GM19468 (cell line): ENCODE results near the gene SLX9.

ENCODE experiments used
- ATAC-seq: cut with Tn5 transposase; IDR thresholded peaks from one replicate; pipeline ENCODE4 v1.9.1; 2021; ENCODE audit warnings: mild to moderate bottlenecking, moderate library complexity, moderate number of reproducible peaks; ENCODE audit not compliant: unreplicated experiment; ENCODE audit errors: extremely low read depth

SLX9 gene

GRCh38 chr21:44939532-44940115 is at the start of gene SLX9:
TSS of gene SLX9 (plus strand) at chr21:44940029. CDS start at chr21:44940058, 29 bp downstream.
- ATAC-seq = peak; percentile 63

- ATAC-seq = no peak
Observed at GRCh38 chr21:44890338-44890931, 49.4 kb upstream of the SLX9 start.

- no peak for ATAC-seq
Observed at GRCh38 chr21:44890961-44891541, 48.8 kb upstream of the SLX9 start.

GRCh38 chr21:44891631-44892031 is 48.2 kb upstream of the SLX9 start:
- ATAC-seq = no peak

- ATAC-seq = no peak
Observed at GRCh38 chr21:44892095-44892494, 47.7 kb upstream of the SLX9 start.

GRCh38 chr21:44892536-44893277 is 47.1 kb upstream of the SLX9 start:
- ATAC-seq = no peak

- ATAC-seq = no peak
Observed at GRCh38 chr21:44893278-44893556, 46.6 kb upstream of the SLX9 start.

- ATAC-seq = no peak
Observed at GRCh38 chr21:44893948-44894656, 45.7 kb upstream of the SLX9 start.

GRCh38 chr21:44894687-44895302 is 45.0 kb upstream of the SLX9 start:
- no peak for ATAC-seq

- ATAC-seq = no peak
Observed at GRCh38 chr21:44895859-44896258, 44.0 kb upstream of the SLX9 start.

- no peak for ATAC-seq
Observed at GRCh38 chr21:44896561-44897286, 43.1 kb upstream of the SLX9 start.

- no peak for ATAC-seq
Observed at GRCh38 chr21:44897326-44898010, 42.4 kb upstream of the SLX9 start.

- no peak for ATAC-seq
Observed at GRCh38 chr21:44898011-44898488, 41.8 kb upstream of the SLX9 start.

GRCh38 chr21:44898851-44899767 is 40.7 kb upstream of the SLX9 start:
- no peak for ATAC-seq

GRCh38 chr21:44899768-44900558 is 39.9 kb upstream of the SLX9 start:
- ATAC-seq = no peak

- no peak for ATAC-seq
Observed at GRCh38 chr21:44900559-44901251, 39.1 kb upstream of the SLX9 start.
